Sigmoid colon (tissue), 7 donors: ENCODE data around the gene SNCAIP. TPM values are rescaled to one million over a fixed set of nuclear protein-coding genes. Genes with fewer than 3 reads are reported as not detected.

Source experiments
- DNase-seq: peaks from one replicate; pipeline ENCODE4 v3.0.0-alpha.2; 2019
- H3K27ac ChIP-seq, 4 donors: fragments of 200-600 bp; sonication (generic); one replicate each; pipeline ENCODE4 v1.5.1; 2016 to 2019; ENCODE audit warnings: mild to moderate bottlenecking in 1 of 4
- H3K27me3 ChIP-seq, 3 donors: fragments of 200-600 bp; sonication (generic); one replicate each; pipeline ENCODE4 v1.5.1; 2019; ENCODE audit warnings: mild to moderate bottlenecking in 1 of 3
- H3K36me3 ChIP-seq, 4 donors: fragments of 200-600 bp; sonication (generic); one replicate each; pipeline ENCODE4 v1.5.1; 2016 to 2019
- H3K4me1 ChIP-seq, 4 donors: fragments of 200-600 bp; sonication (generic); one replicate each; pipeline ENCODE4 v1.5.1; 2017 to 2019
- H3K4me3 ChIP-seq, 4 donors: fragments of 200-600 bp; sonication (generic); one replicate each; pipeline ENCODE4 v1.5.1; 2017 to 2019; ENCODE audit warnings: mild to moderate bottlenecking in 2 of 4, moderate library complexity in 1 of 4
- H3K9me3 ChIP-seq, 4 donors: fragments of 200-600 bp in 3 of 4; sonication (generic) in 3 of 4; one replicate each; pipeline versions ENCODE4 v1.5.1 to v1.6.1; 2013 to 2019
- CTCF ChIP-seq, 4 experiments: fragments of 450-650 bp in 3 of 4; fragments of 200-600 bp in 1 of 4; IDR thresholded peaks; one replicate each; pipeline ENCODE4 v1.5.1; 2016 to 2019; ENCODE audit warnings: antibody characterized with exemption in 4 of 4, mild to moderate bottlenecking in 3 of 4, moderate library complexity in 2 of 4
- EP300 ChIP-seq, 4 donors: sonication (generic); formaldehyde crosslinking; IDR thresholded peaks; one replicate each; pipeline ENCODE4 v1.6.1; 2017; ENCODE audit warnings: antibody characterized with exemption in 4 of 4
- POLR2A ChIP-seq, 2 donors: fragments of 450-650 bp; IDR thresholded peaks; one replicate each; pipeline ENCODE4 v1.6.1; 2016; ENCODE audit warnings: antibody characterized with exemption in 2 of 2, mild to moderate bottlenecking in 2 of 2, moderate library complexity in 2 of 2
- POLR2AphosphoS5 ChIP-seq, 4 donors: sonication (generic); formaldehyde crosslinking; IDR thresholded peaks; one replicate each; pipeline ENCODE4 v1.6.1; 2017; ENCODE audit warnings: antibody characterized with exemption in 4 of 4
- WGBS, 2 donors: extraction: QIAGEN DNeasy Blood & Tissue Kit; methylation state at CpG; one replicate each; pipeline ENCODE4 v1.1.7; 2013; 5-methylcytosine and 5-hydroxymethylcytosine counted together
- intact Hi-C: fragments of 100-400 bp; cut with DNase I; formaldehyde crosslinking; loops from one replicate; pipeline ENCODE4 v1.15.1; 2023
- polyA plus RNA-seq, 3 donors: library from polyadenylated mRNA; stranded (reverse); fragments of 200-250 nt; gene quantifications; one replicate each; pipeline ENCODE4 v1.2.3, GENCODE V29; 2013
- total RNA-seq, 4 donors: library from RNA; depleted of rRNA; stranded (reverse); fragments of >200 nt; gene quantifications; one replicate each; pipeline ENCODE4 v1.1.0, GENCODE V29; 2016
- donor health status: healthy with polysubstance abuse.
- donor health status: Bipolar disorder and iron deficiency.
- donor health status: healthy.

Gene SNCAIP
- total and polyA plus RNA-seq, 7 donors: 1.2 to 4.3 (median 3.2) TPM; not detected in 1

GRCh38 chr5:122447879-122448278 is 135.8 kb downstream of the SNCAIP start:
- no peaks in the 10 kb centered on the region for H3K9me3 ChIP-seq
- no peak for DNase-seq
- no peaks in the 10 kb centered on the region for H3K4me1 ChIP-seq
- no peak overlapping the region for H3K27ac ChIP-seq
- H3K4me3 ChIP-seq: no peak overlapping the region
- WGBS, 2 donors: 71 to 75% methylated on average over 3 of the region's 3 CpGs
- intact Hi-C loops: no loop called here
- H3K27me3 ChIP-seq: no peaks in the 10 kb centered on the region
- no peak for TF ChIP-seq POLR2A (IDR thresholded peaks at IDR 0.05)
- TF ChIP-seq CTCF (IDR thresholded peaks at IDR 0.05): no peak
- TF ChIP-seq POLR2AphosphoS5 (IDR thresholded peaks at IDR 0.05): no peak
- TF ChIP-seq EP300 (IDR thresholded peaks at IDR 0.05): no peak
- H3K36me3 ChIP-seq: no peaks in the 10 kb centered on the region

GRCh38 chr5:122454541-122454940 is 142.5 kb downstream of the SNCAIP start:
- H3K36me3 ChIP-seq: no peaks in the 10 kb centered on the region
- no peak overlapping the region for H3K4me3 ChIP-seq
- intact Hi-C loops: no loop called here
- H3K4me1 ChIP-seq: no peaks in the 10 kb centered on the region
- no peaks in the 10 kb centered on the region for H3K9me3 ChIP-seq
- no peaks in the 10 kb centered on the region for H3K27me3 ChIP-seq
- no peak for DNase-seq
- TF ChIP-seq POLR2AphosphoS5 (IDR thresholded peaks at IDR 0.05): no peak
- H3K27ac ChIP-seq: no peak overlapping the region

GRCh38 chr5:122455939-122456338 is 143.9 kb downstream of the SNCAIP start:
- H3K4me3 ChIP-seq: no peak overlapping the region
- intact Hi-C loops: no loop called here
- TF ChIP-seq POLR2AphosphoS5 (IDR thresholded peaks at IDR 0.05) (no peak), EP300 (IDR thresholded peaks at IDR 0.05) (no peak), POLR2A (IDR thresholded peaks at IDR 0.05) (no peak), CTCF (IDR thresholded peaks at IDR 0.05) (no peak)
- no peaks in the 10 kb centered on the region for H3K36me3 ChIP-seq
- no peaks in the 10 kb centered on the region for H3K4me1 ChIP-seq
- no peak for DNase-seq
- no peaks in the 10 kb centered on the region for H3K27me3 ChIP-seq
- no peaks in the 10 kb centered on the region for H3K9me3 ChIP-seq
- no peak overlapping the region for H3K27ac ChIP-seq
- WGBS, 2 donors: 13 to 72% methylated on average over 1 of the region's 1 CpG

GRCh38 chr5:122457178-122457826 is 145.3 kb downstream of the SNCAIP start:
- TF ChIP-seq CTCF (IDR thresholded peaks at IDR 0.05) (no peak), POLR2AphosphoS5 (IDR thresholded peaks at IDR 0.05) (no peak), POLR2A (IDR thresholded peaks at IDR 0.05) (no peak), EP300 (IDR thresholded peaks at IDR 0.05) (no peak)
- WGBS, 2 donors: 41 to 78% methylated on average over 6 of the region's 6 CpGs
- Histone ChIP-seq H3K27me3 (no peaks in the 10 kb centered on the region), H3K4me1 (no peaks in the 10 kb centered on the region), H3K9me3 (no peaks in the 10 kb centered on the region), H3K4me3 (no peak overlapping the region), H3K27ac (no peak overlapping the region), H3K36me3 (no peaks in the 10 kb centered on the region)
- intact Hi-C loops: no loop called here
- DNase-seq: no peak

- Histone ChIP-seq H3K4me3 (no peak overlapping the region), H3K36me3 (no peaks in the 10 kb centered on the region), H3K27me3 (no peaks in the 10 kb centered on the region), H3K27ac (no peak overlapping the region), H3K9me3 (no peaks in the 10 kb centered on the region), H3K4me1 (no peaks in the 10 kb centered on the region)
- TF ChIP-seq POLR2A (IDR thresholded peaks at IDR 0.05): no peak
- TF ChIP-seq CTCF (IDR thresholded peaks at IDR 0.05): peak in 1 of 4 experiments; percentile 13
- intact Hi-C loops: no loop called here
- WGBS, 2 donors: 85 to 87% methylated on average over 8 of the region's 8 CpGs
- no peak for DNase-seq
These were observed 146.3 kb downstream of the SNCAIP start for GRCh38 chr5:122458278-122458872.
